Activated B cell treated with CpG ODN at 0.5 μM for 24 hours (primary cell): ENCODE results near the gene TBC1D22B. TPM values are rescaled to one million over a fixed set of nuclear protein-coding genes. Genes with fewer than 3 reads are reported as not detected.
"Not testable (repeated sequence)": the region's sequence is repeated elsewhere in the genome, so short reads cannot be mapped to it uniquely, and the experiment has no call there.

Source experiments
- ATAC-seq: fragments of 200-7000 bp; cut with Tn5 transposase; one replicate; pipeline ENCODE4 v1.10.0; 2021; ENCODE audit warnings: low read depth, mild to moderate bottlenecking, moderate library complexity
- CTCF ChIA-PET: fragments of 350-600 bp; sonication (Branson Sonifier 250); formaldehyde crosslinking; loops from one replicate; lab custom pipeline; 2021; ENCODE audit warnings: antibody characterized with exemption; lab: Charles Lee
- POLR2A ChIA-PET: fragments of 350-600 bp; sonication (Branson Sonifier 250); formaldehyde crosslinking; loops from one replicate; lab custom pipeline; 2021; ENCODE audit warnings: antibody characterized with exemption; lab: Charles Lee
- DNase-seq: peaks from one replicate; pipeline ENCODE4 v3.0.0; 2022
- H3K27ac Mint-ChIP-seq: one replicate; pipeline ENCODE4 v1.8.0; 2020; ENCODE audit warnings: mixed read lengths
- H3K27me3 Mint-ChIP-seq: one replicate; pipeline ENCODE4 v1.8.0; 2021; ENCODE audit warnings: mixed read lengths
- H3K36me3 Mint-ChIP-seq: one replicate; pipeline ENCODE4 v1.8.0; 2021; ENCODE audit warnings: low read depth, mixed read lengths
- H3K4me1 Mint-ChIP-seq: one replicate; pipeline ENCODE4 v1.8.0; 2021; ENCODE audit warnings: mixed read lengths
- H3K4me3 Mint-ChIP-seq: one replicate; pipeline ENCODE4 v1.8.0; 2020; ENCODE audit warnings: mild to moderate bottlenecking, mixed read lengths
- H3K9me3 Mint-ChIP-seq: one replicate; pipeline ENCODE4 v1.8.0; 2020; ENCODE audit warnings: mixed read lengths
- CTCF ChIP-seq: fragments of 200-600 bp; IDR thresholded peaks from one replicate; pipeline ENCODE4 v1.8.0; 2022; ENCODE audit warnings: antibody characterized with exemption, mild to moderate bottlenecking
- intact Hi-C: fragments of 100-400 bp; cut with micrococcal nuclease; formaldehyde crosslinking; loops from one replicate; pipeline ENCODE4 v1.15.1; 2024
- total RNA-seq: library from RNA; stranded (reverse); gene quantifications from 2 replicates; pipeline ENCODE4 v1.2.3, GENCODE V29; 2022

TBC1D22B gene
- total RNA-seq, 1 donor from 2014 or later, result 10.7 TPM

GRCh38 chr6:37305841-37306425 lies 48.4 kb downstream of the TBC1D22B start:
- ChIA-PET CTCF (interaction anchor here (1.3 kb wide), 1 partner anchor 20 kb away, joined by 3 read pairs; no protein-coding TSS in a partner anchor), POLR2A (interaction anchor here (0.5 kb wide), 1 partner anchor 13 kb away, joined by 9 read pairs; no protein-coding TSS in a partner anchor)
- ATAC-seq, result no peak
- Mint-ChIP-seq H3K36me3 (peaks cover 65% of the 10 kb centered on the region), H3K27me3 (no peaks in the 10 kb centered on the region), H3K27ac (no peak overlapping the region), H3K4me1 (peaks cover 9% of the 10 kb centered on the region), H3K4me3 (no peak overlapping the region), H3K9me3 (no peaks in the 10 kb centered on the region)
- no peak for TF ChIP-seq CTCF
- no peak for DNase-seq
- intact Hi-C loops, result no loop called here

GRCh38 chr6:37306624-37307222 lies 49.2 kb downstream of the TBC1D22B start:
- CTCF ChIA-PET, result interaction anchor here (1.3 kb wide), 1 partner anchor 19 kb away, joined by 3 read pairs; no protein-coding TSS in a partner anchor
- no peaks in the 10 kb centered on the region for H3K9me3 Mint-ChIP-seq
- no peak overlapping the region for H3K4me3 Mint-ChIP-seq
- no peaks in the 10 kb centered on the region for H3K27me3 Mint-ChIP-seq
- no peak for DNase-seq
- no peak for ATAC-seq
- H3K27ac Mint-ChIP-seq, result no peak overlapping the region
- peaks cover 9% of the 10 kb centered on the region for H3K4me1 Mint-ChIP-seq
- TF ChIP-seq CTCF, result no peak
- intact Hi-C loops, result no loop called here
- H3K36me3 Mint-ChIP-seq, result peaks cover 61% of the 10 kb centered on the region
- POLR2A ChIA-PET, result interaction anchor here (0.5 kb wide), 1 partner anchor 14 kb away, joined by 9 read pairs; no protein-coding TSS in a partner anchor

- peaks cover 60% of the 10 kb centered on the region for H3K36me3 Mint-ChIP-seq
- intact Hi-C loops, result not testable (repeated sequence)
These were observed 49.9 kb downstream of the TBC1D22B start for GRCh38 chr6:37307484-37307883.

GRCh38 chr6:37308069-37308815 lies 50.7 kb downstream of the TBC1D22B start:
- DNase-seq (no peak), ATAC-seq (no peak)
- H3K27me3 Mint-ChIP-seq, result no peaks in the 10 kb centered on the region
- intact Hi-C loops, result no loop called here
- no peak for TF ChIP-seq CTCF
- CTCF ChIA-PET, result no interaction called here
- peaks cover 60% of the 10 kb centered on the region for H3K36me3 Mint-ChIP-seq
- POLR2A ChIA-PET, result interaction anchor here (0.6 kb wide), 1 partner anchor 32 kb away, joined by 4 read pairs; no protein-coding TSS in a partner anchor
- H3K4me1 Mint-ChIP-seq, result peaks cover 7% of the 10 kb centered on the region
- no peak overlapping the region for H3K27ac Mint-ChIP-seq
- no peak overlapping the region for H3K4me3 Mint-ChIP-seq
- no peaks in the 10 kb centered on the region for H3K9me3 Mint-ChIP-seq

More at GRCh38 chr6:37307484-37307883, 49.9 kb downstream of the TBC1D22B start:
- DNase-seq, H3K27me3 Mint-ChIP-seq, H3K9me3 Mint-ChIP-seq, CTCF ChIA-PET, H3K4me3 Mint-ChIP-seq, H3K4me1 Mint-ChIP-seq, ATAC-seq, H3K27ac Mint-ChIP-seq: not testable (repeated sequence)
- POLR2A ChIA-PET, result interaction anchor here (0.7 kb wide), 1 partner anchor 1554 kb away, joined by 6 read pairs; no protein-coding TSS in a partner anchor

GRCh38 chr6:37309046-37309445 lies 51.5 kb downstream of the TBC1D22B start:
- Mint-ChIP-seq H3K27me3 (no peaks in the 10 kb centered on the region), H3K9me3 (no peaks in the 10 kb centered on the region), H3K4me1 (no peaks in the 10 kb centered on the region), H3K4me3 (no peak overlapping the region), H3K27ac (no peak overlapping the region), H3K36me3 (peaks cover 60% of the 10 kb centered on the region)
- POLR2A ChIA-PET, result interaction anchor here (0.6 kb wide), 1 partner anchor 32 kb away, joined by 4 read pairs; no protein-coding TSS in a partner anchor
- intact Hi-C loops, result no loop called here
- TF ChIP-seq CTCF, result no peak
- ATAC-seq (no peak), DNase-seq (no peak)
- CTCF ChIA-PET, result interaction anchor here (1.0 kb wide), 1 partner anchor 17 kb away, joined by 3 read pairs; no protein-coding TSS in a partner anchor
